Measurements from ENCODE around the gene GPR173.

The GPR173 gene

GRCh38 chrX:53047228-53047627 lies 1.4 kb upstream of the GPR173 start:
- Histone ChIP-seq H3K27ac (ENCODE audit: low read length) (no peak overlapping the region), H3K27me3 (ENCODE audit: low read depth, low read length) (no peaks in the 10 kb centered on the region), H3K36me3 (replicated peaks; ENCODE audit: low read depth, low read length) (no peaks in the 10 kb centered on the region), H3K4me2 (ENCODE audit: low read length) (no peak overlapping the region), H2AFZ (ENCODE audit: low read depth, low read length) (no peak overlapping the region), H3K9me3 (ENCODE audit: insufficient read depth, low read length) (no peaks in the 10 kb centered on the region), H3K4me3 (ENCODE audit: low read length) (no peak overlapping the region), H3K79me2 (ENCODE audit: low read length) (no peaks in the 10 kb centered on the region), H3K4me1 (ENCODE audit: low read length) (no peaks in the 10 kb centered on the region), H4K20me1 (ENCODE audit: insufficient read depth, low read length) (no peaks in the 10 kb centered on the region), H3K9ac (ENCODE audit: low read length) (no peak overlapping the region)
- no peak for TF ChIP-seq CTCF (IDR thresholded peaks at IDR 0.05; ENCODE audit: low read depth, low read length)
- no peak for TF ChIP-seq EZH2phosphoT487 (IDR thresholded peaks at IDR 0.05; ENCODE audit: low read depth)

GRCh38 chrX:53049127-53049517 lies 533 bp downstream of the GPR173 start:
- no peaks in the 10 kb centered on the region for H3K27me3 ChIP-seq (ENCODE audit: low read depth, low read length)
- no peaks in the 10 kb centered on the region for H4K20me1 ChIP-seq (ENCODE audit: insufficient read depth, low read length)
- no peaks in the 10 kb centered on the region for H3K36me3 ChIP-seq (replicated peaks; ENCODE audit: low read depth, low read length)
- H3K4me3 ChIP-seq (ENCODE audit: low read length): no peak overlapping the region
- H2AFZ ChIP-seq (ENCODE audit: low read depth, low read length): no peak overlapping the region
- no peaks in the 10 kb centered on the region for H3K4me1 ChIP-seq (ENCODE audit: low read length)
- no peaks in the 10 kb centered on the region for H3K9me3 ChIP-seq (ENCODE audit: insufficient read depth, low read length)
- H3K27ac ChIP-seq (ENCODE audit: low read length): no peak overlapping the region
- H3K79me2 ChIP-seq (ENCODE audit: low read length): no peaks in the 10 kb centered on the region
- TF ChIP-seq CTCF (IDR thresholded peaks at IDR 0.05; ENCODE audit: low read depth, low read length): no peak
- no peak for TF ChIP-seq EZH2phosphoT487 (IDR thresholded peaks at IDR 0.05; ENCODE audit: low read depth)
- no peak overlapping the region for H3K4me2 ChIP-seq (ENCODE audit: low read length)
- H3K9ac ChIP-seq (ENCODE audit: low read length): no peak overlapping the region

- Histone ChIP-seq H3K36me3 (replicated peaks; ENCODE audit: low read depth, low read length) (no peaks in the 10 kb centered on the region), H3K27me3 (ENCODE audit: low read depth, low read length) (no peaks in the 10 kb centered on the region), H3K9ac (ENCODE audit: low read length) (no peak overlapping the region), H3K4me1 (ENCODE audit: low read length) (no peaks in the 10 kb centered on the region), H3K4me2 (ENCODE audit: low read length) (no peak overlapping the region), H3K4me3 (ENCODE audit: low read length) (no peak overlapping the region), H3K27ac (ENCODE audit: low read length) (no peak overlapping the region), H4K20me1 (ENCODE audit: insufficient read depth, low read length) (no peaks in the 10 kb centered on the region), H3K79me2 (ENCODE audit: low read length) (no peaks in the 10 kb centered on the region), H2AFZ (ENCODE audit: low read depth, low read length) (no peak overlapping the region), H3K9me3 (ENCODE audit: insufficient read depth, low read length) (no peaks in the 10 kb centered on the region)
- TF ChIP-seq CTCF (IDR thresholded peaks at IDR 0.05; ENCODE audit: low read depth, low read length) (no peak), EZH2phosphoT487 (IDR thresholded peaks at IDR 0.05; ENCODE audit: low read depth) (no peak)
Measured at GRCh38 chrX:53050841-53051240, 2.3 kb downstream of the GPR173 start.

- Histone ChIP-seq H3K4me3 (ENCODE audit: low read length) (no peak overlapping the region), H3K27me3 (ENCODE audit: low read depth, low read length) (no peaks in the 10 kb centered on the region), H3K9me3 (ENCODE audit: insufficient read depth, low read length) (no peaks in the 10 kb centered on the region), H3K4me1 (ENCODE audit: low read length) (no peaks in the 10 kb centered on the region), H3K4me2 (ENCODE audit: low read length) (no peak overlapping the region), H2AFZ (ENCODE audit: low read depth, low read length) (no peak overlapping the region), H4K20me1 (ENCODE audit: insufficient read depth, low read length) (no peaks in the 10 kb centered on the region), H3K9ac (ENCODE audit: low read length) (no peak overlapping the region), H3K27ac (ENCODE audit: low read length) (no peak overlapping the region), H3K36me3 (replicated peaks; ENCODE audit: low read depth, low read length) (no peaks in the 10 kb centered on the region), H3K79me2 (ENCODE audit: low read length) (no peaks in the 10 kb centered on the region)
- TF ChIP-seq EZH2phosphoT487 (IDR thresholded peaks at IDR 0.05; ENCODE audit: low read depth): no peak
- TF ChIP-seq CTCF (IDR thresholded peaks at IDR 0.05; ENCODE audit: low read depth, low read length): no peak
Measured at GRCh38 chrX:53055244-53055849, 6.8 kb downstream of the GPR173 start.
